ENCODE results near the gene FOXI1. TPM values are rescaled to one million over a fixed set of nuclear protein-coding genes. Genes with fewer than 3 reads are reported as not detected.
A peak's percentile ranks its signal among the peaks of the same experiment; 100 is the strongest.

The FOXI1 gene
- not detected in 2 replicates for total RNA-seq (2014; rRNA removed; shearing (Covaris generic))
- not detected in 2 replicates for polyA plus RNA-seq (2015; cell fraction: cytosol; rRNA removed)
- not detected in 2 replicates for polyA plus RNA-seq (2015; cell fraction: nucleus; rRNA removed)

DNA sequence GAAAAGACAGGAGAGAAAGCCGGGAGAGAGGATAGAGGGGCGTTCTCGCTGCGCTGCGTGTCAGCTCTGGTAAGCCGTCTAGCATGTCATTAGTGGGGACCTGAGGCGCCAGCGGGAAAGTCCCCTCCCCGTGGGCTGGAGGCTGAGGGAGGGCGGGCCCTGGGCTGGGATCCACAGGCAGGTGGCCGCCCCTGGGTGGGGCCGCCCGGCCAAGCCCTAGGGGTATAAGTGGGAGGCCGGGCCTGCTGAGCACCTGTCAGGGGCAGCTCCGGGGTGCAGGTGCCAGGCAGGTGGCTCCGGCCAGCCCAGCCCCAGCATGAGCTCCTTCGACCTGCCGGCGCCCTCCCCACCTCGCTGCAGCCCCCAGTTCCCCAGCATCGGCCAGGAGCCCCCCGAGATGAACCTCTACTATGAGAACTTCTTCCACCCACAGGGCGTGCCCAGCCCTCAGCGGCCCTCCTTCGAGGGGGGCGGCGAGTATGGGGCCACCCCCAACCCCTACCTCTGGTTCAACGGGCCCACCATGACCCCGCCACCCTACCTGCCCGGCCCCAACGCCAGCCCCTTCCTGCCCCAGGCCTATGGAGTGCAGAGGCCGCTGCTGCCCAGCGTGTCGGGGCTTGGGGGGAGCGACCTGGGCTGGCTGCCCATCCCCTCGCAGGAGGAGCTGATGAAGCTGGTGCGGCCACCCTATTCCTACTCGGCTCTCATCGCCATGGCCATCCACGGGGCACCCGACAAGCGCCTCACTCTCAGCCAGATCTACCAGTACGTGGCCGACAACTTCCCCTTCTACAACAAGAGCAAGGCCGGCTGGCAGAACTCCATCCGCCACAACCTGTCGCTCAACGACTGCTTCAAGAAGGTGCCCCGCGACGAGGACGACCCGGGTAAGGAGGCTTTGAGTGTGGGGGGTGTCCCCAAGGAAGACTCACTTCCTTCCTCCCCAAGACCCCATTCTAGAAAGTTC is at the start of gene FOXI1:
FOXI1 (plus strand) TSS at position 256 of the 970 bp plus-strand sequence; CDS start at position 317, 61 bp downstream.
- DNase-seq (ENCODE audit: low read depth, low spot score) = no peak
- in situ Hi-C loops (cut with HindIII; ENCODE audit: low pct_unique_long_range_greater_than_20kb, low sequenced_read_pairs) = no loop called here

DNA sequence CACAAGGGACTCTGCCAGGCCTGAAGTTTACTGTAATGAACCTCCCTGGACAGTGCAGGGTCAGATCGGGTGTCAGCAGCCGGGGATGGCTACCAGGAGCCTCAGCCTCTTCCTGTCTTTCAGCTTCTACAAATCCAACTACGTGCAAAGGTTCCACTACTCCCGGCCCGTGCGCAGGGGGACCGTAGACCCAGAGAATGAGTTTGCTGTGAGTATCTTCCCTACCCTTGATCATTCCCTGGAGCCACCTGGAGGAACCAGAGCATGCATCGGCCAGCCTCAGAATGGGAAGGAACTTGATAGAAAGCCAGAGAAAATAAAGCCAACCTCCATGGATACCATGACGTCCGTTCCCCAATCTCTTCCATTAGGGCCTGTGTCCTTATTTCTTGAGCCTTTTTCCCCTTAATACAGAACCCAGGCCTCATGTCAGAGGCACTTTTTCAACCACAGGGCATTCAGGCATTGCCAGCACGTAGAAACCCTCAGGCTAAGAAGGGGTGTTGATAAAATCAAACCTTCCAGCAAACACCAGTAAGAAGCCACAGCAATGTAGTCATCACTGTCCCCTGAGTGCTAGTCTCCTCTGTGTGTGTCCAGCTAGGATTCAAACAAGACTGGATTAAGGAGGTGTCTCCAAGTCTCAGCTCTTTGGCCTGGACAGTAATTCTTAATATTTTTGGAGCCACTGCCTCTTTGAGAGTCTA is 49.0 kb upstream of the FOXI1 start:
- in situ Hi-C loops (cut with HindIII; ENCODE audit: low pct_unique_long_range_greater_than_20kb, low sequenced_read_pairs) = no loop called here
- DNase-seq (ENCODE audit: low read depth, low spot score) = no peak

DNA sequence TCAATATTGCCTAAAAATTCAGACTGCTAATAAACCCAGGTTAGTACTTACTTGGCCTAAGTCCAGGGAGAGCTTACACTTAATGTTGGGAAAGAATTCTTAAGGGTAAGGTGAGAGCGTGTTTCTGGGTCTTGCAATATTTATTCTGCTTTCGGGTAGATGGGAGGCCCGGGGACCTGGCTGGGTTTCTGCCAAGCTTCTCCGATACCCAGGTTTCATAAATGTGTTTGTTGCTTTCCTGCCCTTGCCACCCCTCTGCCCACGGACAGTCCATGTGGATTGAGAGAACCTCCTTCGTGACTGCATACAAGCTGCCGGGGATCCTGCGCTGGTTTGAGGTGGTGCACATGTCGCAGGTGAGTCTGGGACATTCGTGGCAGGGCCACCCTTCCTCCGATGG is 48.4 kb upstream of the FOXI1 start:
- in situ Hi-C loops (cut with HindIII; ENCODE audit: low pct_unique_long_range_greater_than_20kb, low sequenced_read_pairs) = no loop called here
- no peak for DNase-seq (ENCODE audit: low read depth, low spot score)

DNA sequence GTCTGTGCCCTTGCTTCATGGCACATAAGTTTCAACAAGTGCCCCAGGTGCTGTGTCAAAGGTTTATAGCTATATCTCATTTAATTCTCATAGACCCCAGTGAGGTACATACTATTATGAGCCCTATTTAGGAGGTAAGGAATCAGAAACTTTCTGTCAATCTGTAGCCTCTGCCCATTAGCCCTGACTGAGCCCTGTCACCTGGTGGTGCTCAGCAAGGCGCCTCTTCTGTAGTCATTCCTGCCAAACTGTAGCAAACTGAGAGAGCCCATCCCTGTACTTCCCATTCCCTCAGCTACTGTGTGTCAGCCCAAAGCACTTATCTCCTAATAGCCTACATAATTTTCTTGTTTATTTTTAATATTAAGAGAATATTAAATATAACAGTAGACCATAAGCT is 46.5 kb upstream of the FOXI1 start:
- DNase-seq (ENCODE audit: low read depth, low spot score) = no peak
- in situ Hi-C loops (cut with HindIII; ENCODE audit: low pct_unique_long_range_greater_than_20kb, low sequenced_read_pairs) = no loop called here

DNA sequence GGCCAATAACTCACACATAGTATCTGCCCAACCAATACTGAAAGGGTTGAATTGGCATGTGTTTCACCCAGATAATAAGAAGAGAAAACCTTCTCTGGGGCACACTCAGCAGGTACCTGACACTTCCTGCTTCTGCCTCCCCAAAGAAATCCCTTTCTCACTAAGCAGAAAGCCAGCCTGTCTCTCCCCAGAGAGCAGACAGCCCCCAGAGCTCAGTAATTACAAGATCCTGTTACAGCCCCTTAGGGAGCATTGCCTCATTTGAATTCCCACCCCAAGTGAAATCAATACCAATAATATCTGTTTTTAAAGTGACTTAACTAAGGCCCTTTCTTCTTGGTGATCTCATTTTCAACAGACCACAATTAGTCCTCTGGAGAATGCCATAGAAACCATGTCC is 38.5 kb upstream of the FOXI1 start:
- DNase-seq (ENCODE audit: low read depth, low spot score) = no peak
- in situ Hi-C loops (cut with HindIII; ENCODE audit: low pct_unique_long_range_greater_than_20kb, low sequenced_read_pairs) = no loop called here

DNA sequence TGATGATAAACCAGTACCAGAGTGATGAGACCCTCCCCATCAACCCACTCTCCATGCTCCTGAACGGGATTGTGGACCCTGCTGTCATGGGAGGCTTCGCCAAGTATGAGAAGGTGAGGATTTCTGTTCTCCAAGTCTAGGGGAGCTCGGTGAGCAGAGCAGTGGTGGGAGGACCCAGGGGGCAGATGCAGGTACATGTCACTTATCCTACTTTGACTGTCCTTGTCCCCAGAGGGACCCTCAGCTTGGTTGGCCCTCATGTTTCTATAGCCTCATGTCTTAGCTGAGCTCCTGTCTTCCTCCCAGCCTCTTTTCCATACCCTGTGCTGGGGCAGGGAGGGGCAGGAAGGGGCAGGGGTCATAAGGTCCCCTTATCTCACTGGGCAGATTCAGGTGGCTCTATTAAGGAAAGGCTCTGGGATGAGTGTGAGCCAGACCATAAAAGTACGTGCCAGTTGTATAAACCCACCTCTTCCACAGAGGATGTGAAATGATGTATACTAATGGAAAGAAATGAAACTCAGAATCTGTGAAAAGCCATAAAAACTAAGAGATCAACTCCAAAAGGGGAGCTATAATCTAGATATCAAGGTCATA is 38.0 kb upstream of the FOXI1 start:
- in situ Hi-C loops (cut with HindIII; ENCODE audit: low pct_unique_long_range_greater_than_20kb, low sequenced_read_pairs) = no loop called here

DNA sequence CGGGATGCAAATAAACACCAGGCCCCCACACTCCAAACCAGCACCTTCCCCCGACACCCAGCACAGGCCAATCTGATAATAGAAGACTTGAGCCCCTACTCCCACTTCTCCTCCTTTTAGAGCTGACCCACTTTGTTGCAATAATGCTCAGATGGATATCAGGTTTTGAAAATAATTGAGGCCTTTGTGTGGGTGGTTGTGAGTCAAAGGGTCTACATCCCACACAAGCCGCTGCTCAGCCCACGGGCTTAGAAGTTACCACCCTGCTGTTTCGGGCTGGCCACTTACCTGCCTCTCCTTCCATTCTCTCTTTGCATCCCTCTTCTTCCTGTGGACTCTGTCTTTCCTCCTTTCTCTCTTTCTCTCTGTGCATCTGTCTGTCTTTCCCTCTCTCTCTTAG is 36.2 kb upstream of the FOXI1 start:
- DNase-seq (ENCODE audit: low read depth, low spot score) = no peak
- in situ Hi-C loops (cut with HindIII; ENCODE audit: low pct_unique_long_range_greater_than_20kb, low sequenced_read_pairs) = no loop called here

More for the DNA sequence above, 38.0 kb upstream of the FOXI1 start:
- DNase-seq (ENCODE audit: low read depth, low spot score) = no peak

DNA sequence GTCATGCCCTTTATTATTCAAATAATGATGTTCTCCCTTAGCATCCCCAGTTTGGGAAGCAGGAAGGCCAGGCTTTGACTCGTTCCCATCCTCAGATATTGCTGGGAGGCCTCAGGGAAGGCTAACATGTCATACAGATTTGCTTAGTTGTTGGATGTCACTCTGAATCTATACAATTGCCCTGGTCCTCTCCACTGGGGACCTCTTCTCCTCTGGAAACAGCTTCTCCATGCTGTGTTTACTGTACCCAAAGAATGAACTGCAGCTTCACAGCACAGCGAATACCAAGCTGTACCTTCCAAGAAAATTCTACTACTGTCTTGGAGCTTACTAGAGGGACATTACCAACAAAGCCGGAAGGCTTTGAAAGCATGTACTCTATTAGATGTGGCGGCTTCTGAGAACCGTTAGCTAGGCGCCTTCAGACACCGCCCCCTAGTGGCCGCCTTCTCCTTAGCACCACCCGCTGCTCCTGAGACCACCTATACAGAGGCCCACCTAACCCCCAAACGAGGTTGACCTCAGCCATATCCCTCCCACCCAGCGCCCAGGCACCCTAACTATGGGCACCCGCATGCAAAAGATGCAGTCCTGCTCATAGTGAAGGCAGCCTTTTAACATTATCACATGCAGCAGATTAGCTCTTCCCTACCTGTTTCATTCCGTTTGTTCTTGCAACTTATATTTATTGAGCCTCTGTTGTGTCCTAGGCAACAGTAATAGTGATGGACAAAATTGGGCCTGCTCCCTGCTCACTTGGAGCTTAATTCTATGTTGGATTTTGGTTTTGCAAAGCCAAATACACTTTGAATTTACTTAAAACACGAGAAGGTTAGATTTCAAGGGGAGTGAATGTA is 34.9 kb upstream of the FOXI1 start:
- in situ Hi-C loops (cut with HindIII; ENCODE audit: low pct_unique_long_range_greater_than_20kb, low sequenced_read_pairs) = no loop called here
- DNase-seq (ENCODE audit: low read depth, low spot score) = peak; percentile 46

DNA sequence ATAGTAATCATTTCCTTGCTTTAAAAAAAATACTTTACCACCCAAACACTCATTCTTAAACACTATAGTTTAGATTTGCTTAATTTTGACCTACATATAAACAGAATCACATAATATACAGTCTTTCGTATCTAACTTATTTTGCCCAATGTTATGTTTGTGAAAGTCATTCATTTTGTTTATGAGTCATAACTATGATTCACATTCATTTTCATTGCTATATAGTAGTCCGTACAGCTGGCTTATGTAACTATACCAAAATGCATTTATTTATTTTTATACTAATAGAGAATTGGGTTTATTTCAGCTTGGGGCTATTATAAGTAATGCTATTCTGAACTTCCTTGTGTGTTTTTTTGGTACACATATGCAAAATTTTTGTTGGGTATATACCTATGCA is 33.9 kb upstream of the FOXI1 start:
- DNase-seq (ENCODE audit: low read depth, low spot score) = no peak
- in situ Hi-C loops (cut with HindIII; ENCODE audit: low pct_unique_long_range_greater_than_20kb, low sequenced_read_pairs) = no loop called here

DNA sequence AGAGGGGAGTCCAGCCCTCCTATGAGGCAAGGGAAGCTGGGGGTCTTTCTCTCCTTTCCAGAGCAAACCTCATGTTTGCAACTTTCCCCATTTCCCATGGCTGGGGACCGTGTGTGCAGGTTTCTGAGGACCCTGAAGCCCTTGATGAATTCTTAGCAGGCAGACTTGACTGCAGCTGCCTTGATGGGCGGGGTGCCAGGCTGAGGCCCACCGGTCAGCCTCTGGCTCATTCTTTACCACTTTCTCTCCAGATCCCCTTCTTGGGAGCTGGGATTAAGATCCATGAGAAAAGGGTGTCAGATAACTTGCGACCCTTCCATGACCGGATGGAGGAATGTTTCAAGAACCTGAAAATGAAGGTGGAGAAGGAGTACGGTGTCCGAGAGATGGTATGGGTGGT is 30.0 kb upstream of the FOXI1 start:
- in situ Hi-C loops (cut with HindIII; ENCODE audit: low pct_unique_long_range_greater_than_20kb, low sequenced_read_pairs) = no loop called here
- DNase-seq (ENCODE audit: low read depth, low spot score) = no peak

DNA sequence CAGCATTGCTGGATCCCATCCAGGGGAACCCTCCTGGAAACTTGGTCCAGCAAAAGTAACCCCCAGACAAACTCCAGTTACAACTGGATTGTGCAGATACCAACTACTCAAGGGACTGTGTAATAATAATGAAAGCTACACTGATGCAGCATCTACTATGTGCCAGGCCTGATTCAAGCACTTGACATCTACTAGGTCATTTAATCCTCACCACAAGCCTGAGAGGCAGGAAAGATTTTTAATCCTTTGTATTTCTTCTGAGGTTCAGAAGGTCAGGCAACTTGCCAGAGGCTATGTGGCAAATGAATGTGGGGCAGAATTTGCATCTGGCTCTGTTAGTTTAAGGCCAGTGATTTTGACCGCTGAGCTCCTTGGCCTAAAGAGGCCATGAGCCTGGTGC is 29.5 kb upstream of the FOXI1 start:
- in situ Hi-C loops (cut with HindIII; ENCODE audit: low pct_unique_long_range_greater_than_20kb, low sequenced_read_pairs) = no loop called here
- DNase-seq (ENCODE audit: low read depth, low spot score) = no peak

DNA sequence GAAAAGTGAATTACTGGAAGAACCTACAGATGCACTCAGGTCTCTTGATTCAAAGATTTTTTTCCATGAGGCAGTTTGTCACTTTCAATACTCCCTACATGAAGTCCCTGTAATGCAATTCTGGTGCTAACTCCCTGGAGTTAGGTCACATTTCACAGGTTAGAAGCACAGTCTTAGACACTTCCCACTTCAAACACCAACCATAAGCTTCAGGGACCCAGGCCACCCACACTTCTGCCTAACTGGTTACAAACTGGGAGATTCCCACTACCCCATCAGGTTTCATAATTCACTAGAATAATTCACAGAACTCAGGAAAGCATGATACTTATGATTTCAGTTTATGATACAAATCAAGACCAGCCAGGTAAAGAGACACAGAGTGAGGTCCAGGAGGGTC is 29.0 kb upstream of the FOXI1 start:
- in situ Hi-C loops (cut with HindIII; ENCODE audit: low pct_unique_long_range_greater_than_20kb, low sequenced_read_pairs) = no loop called here
- DNase-seq (ENCODE audit: low read depth, low spot score) = no peak

DNA sequence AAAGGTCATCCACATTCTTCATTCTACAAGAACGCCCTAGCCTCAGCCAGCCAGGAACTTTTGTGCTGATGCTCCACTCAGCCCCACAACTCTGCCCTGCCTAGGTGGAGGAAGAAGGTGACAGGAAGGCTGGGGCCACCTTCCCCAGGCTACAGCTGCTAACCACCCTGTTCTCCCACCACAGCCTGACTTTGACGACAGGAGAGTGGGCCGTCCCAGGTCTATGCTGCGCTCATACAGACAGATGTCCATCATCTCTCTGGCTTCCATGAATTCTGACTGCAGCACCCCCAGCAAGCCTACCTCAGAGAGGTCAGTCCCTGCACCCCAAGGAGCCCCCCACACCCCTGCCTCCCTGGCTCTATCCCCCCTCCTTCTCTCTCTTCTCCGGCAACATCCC is 28.2 kb upstream of the FOXI1 start:
- in situ Hi-C loops (cut with HindIII; ENCODE audit: low pct_unique_long_range_greater_than_20kb, low sequenced_read_pairs) = no loop called here
- DNase-seq (ENCODE audit: low read depth, low spot score) = no peak

DNA sequence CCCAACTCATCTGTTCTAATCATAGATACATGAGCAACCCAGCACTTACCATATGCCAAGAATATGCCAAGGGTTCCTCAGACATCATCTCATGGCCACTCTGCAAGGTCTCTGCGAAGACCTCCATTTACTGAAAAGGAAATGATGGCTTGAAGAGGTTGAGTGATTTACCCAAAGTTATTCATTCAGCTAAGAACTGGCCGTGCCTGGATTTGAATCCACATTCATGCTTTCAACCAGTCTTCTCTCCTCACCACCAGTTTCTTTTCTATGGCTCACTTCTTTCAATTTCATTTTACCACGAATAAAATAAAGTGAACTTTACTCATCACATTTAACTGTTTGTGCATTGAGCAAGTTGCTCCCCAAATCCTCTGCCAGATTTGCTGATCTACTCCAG is 27.2 kb upstream of the FOXI1 start:
- no peak for DNase-seq (ENCODE audit: low read depth, low spot score)
- in situ Hi-C loops (cut with HindIII; ENCODE audit: low pct_unique_long_range_greater_than_20kb, low sequenced_read_pairs) = no loop called here

DNA sequence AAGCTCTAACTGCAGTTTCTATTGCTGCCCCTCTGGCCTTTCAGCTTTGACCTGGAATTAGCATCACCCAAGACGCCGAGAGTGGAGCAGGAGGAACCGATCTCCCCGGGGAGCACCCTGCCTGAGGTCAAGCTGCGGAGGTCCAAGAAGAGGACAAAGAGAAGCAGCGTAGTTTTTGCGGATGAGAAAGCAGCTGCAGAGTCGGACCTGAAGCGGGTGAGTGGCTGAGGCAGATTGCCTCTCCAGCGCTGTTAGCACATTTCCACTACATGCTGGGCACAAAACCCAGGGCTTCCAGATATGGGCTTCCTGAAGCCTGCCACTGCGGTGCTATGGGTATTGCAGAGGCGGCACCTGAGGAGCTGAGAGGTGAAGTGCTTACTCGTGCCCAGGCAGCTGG is 26.8 kb upstream of the FOXI1 start:
- DNase-seq (ENCODE audit: low read depth, low spot score) = no peak
- in situ Hi-C loops (cut with HindIII; ENCODE audit: low pct_unique_long_range_greater_than_20kb, low sequenced_read_pairs) = no loop called here

DNA sequence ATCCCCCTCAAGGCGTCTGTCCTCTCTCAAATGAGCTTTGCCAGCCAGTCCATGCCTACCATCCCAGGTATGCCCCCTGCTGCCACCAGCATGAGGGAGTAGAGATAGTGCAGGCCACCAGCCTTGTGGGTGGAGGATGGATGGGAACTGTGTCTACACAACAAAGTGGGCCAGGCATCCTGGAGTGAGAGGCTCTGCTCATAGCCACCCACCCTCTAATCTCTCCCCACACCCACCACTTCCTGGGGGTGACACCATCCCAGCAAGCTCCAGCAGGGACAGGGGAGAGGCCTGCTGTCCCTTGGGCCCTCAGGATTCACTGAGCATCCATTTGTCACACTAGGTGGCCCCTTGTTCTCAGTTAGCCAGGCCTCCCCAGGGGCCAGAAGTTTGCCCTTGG is 25.5 kb upstream of the FOXI1 start:
- in situ Hi-C loops (cut with HindIII; ENCODE audit: low pct_unique_long_range_greater_than_20kb, low sequenced_read_pairs) = no loop called here
- DNase-seq (ENCODE audit: low read depth, low spot score) = no peak

DNA sequence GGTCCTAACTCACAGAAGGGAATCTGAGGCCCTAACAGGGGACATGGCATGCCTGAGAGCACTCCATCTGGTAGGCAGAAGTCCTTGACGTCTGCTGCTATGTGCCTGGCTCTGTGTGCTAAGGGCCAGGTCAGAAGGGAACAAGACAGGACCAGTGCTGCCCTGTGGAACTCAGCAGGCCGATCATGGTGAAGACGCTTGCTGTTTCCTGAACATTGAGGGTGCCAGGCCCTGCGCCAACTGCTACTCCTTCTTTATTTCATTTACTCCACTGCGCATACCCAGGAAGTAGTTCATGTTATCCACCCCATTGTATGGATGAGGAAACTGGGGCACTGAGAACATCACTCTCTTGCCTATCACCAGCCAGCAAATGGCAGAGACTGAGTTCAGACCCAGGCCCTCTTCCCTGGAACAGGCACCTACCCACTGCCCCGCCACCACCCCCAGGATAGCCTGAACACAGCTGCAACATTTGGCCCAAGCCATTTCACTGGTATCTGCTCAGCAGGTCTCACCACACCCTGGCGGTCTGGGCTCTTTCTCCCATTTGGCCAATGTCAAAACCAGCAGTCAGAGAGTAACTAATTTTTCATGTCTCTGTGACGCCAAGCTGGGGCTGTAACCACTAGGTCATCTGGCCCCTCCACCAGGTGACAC is 24.8 kb upstream of the FOXI1 start:
- no peak for DNase-seq (ENCODE audit: low read depth, low spot score)
- in situ Hi-C loops (cut with HindIII; ENCODE audit: low pct_unique_long_range_greater_than_20kb, low sequenced_read_pairs) = no loop called here

Data from SK-MEL-5 (cell line).